ENCODE results near the gene EHF.
"Not testable (repeated sequence)": the region's sequence is repeated elsewhere in the genome, so short reads cannot be mapped to it uniquely, and the experiment has no call there.

The EHF gene

GRCh38 chr11:34620820-34621792 is at the start of gene EHF:
Gene EHF, plus strand, starts transcription at chr11:34621093. Its CDS starts 21,538 bp downstream, at chr11:34642631.
- DNase-seq (ENCODE audit: low read depth, low spot score): no peak

GRCh38 chr11:34573537-34573936 is 47.4 kb upstream of the EHF start:
- no peak for DNase-seq (ENCODE audit: low read depth, low spot score)

GRCh38 chr11:34575261-34575660 is 45.6 kb upstream of the EHF start:
- DNase-seq (ENCODE audit: low read depth, low spot score): no peak

GRCh38 chr11:34575671-34576070 is 45.2 kb upstream of the EHF start:
- DNase-seq (ENCODE audit: low read depth, low spot score): no peak

- DNase-seq (ENCODE audit: low read depth, low spot score): no peak
These were observed 44.6 kb upstream of the EHF start for GRCh38 chr11:34576331-34576730.

- DNase-seq (ENCODE audit: low read depth, low spot score): no peak
These were observed 37.1 kb upstream of the EHF start for GRCh38 chr11:34583818-34584217.

GRCh38 chr11:34585304-34585734 is 35.6 kb upstream of the EHF start:
- no peak for DNase-seq (ENCODE audit: low read depth, low spot score)

GRCh38 chr11:34585735-34586487 is 35.0 kb upstream of the EHF start:
- peak; percentile 84 for DNase-seq (ENCODE audit: low read depth, low spot score)

- no peak for DNase-seq (ENCODE audit: low read depth, low spot score)
These were observed 34.2 kb upstream of the EHF start for GRCh38 chr11:34586488-34587281.

- DNase-seq (ENCODE audit: low read depth, low spot score): no peak
These were observed 33.6 kb upstream of the EHF start for GRCh38 chr11:34587282-34587677.

- DNase-seq (ENCODE audit: low read depth, low spot score): no peak
These were observed 32.9 kb upstream of the EHF start for GRCh38 chr11:34588023-34588422.

- DNase-seq (ENCODE audit: low read depth, low spot score): no peak
These were observed 32.2 kb upstream of the EHF start for GRCh38 chr11:34588701-34589100.

GRCh38 chr11:34589177-34589576 is 31.7 kb upstream of the EHF start:
- not testable (repeated sequence) for DNase-seq (ENCODE audit: low read depth, low spot score)

GRCh38 chr11:34593085-34593484 is 27.8 kb upstream of the EHF start:
- DNase-seq (ENCODE audit: low read depth, low spot score): no peak

GRCh38 chr11:34594603-34595002 is 26.3 kb upstream of the EHF start:
- no peak for DNase-seq (ENCODE audit: low read depth, low spot score)

GRCh38 chr11:34595391-34595790 is 25.5 kb upstream of the EHF start:
- DNase-seq (ENCODE audit: low read depth, low spot score): no peak

- no peak for DNase-seq (ENCODE audit: low read depth, low spot score)
These were observed 24.8 kb upstream of the EHF start for GRCh38 chr11:34595960-34596644.

- DNase-seq (ENCODE audit: low read depth, low spot score): peak; percentile 45
These were observed 21.4 kb upstream of the EHF start for GRCh38 chr11:34599406-34599945.

GRCh38 chr11:34600339-34601084 is 20.4 kb upstream of the EHF start:
- DNase-seq (ENCODE audit: low read depth, low spot score): no peak

GRCh38 chr11:34601085-34601444 is 19.8 kb upstream of the EHF start:
- DNase-seq (ENCODE audit: low read depth, low spot score): no peak
